NCI-H2029 treated with DMSO at 0.1 percent for 48 hours (cell line): ENCODE data around the gene KRCC1.

Experiments
- DNase-seq: peaks from one replicate; lab custom pipeline; 2025; lab: John Stamatoyannopoulos, UW

KRCC1 gene

GRCh38 chr2:88055371-88056128, at the start of gene KRCC1:
Gene KRCC1, minus strand, starts transcription at chr2:88055783. Its CDS starts 27,220 bp downstream, at chr2:88028563.
- peak; percentile 52 for DNase-seq

- no peak for DNase-seq
These were observed 44.9 kb upstream of the KRCC1 start for GRCh38 chr2:88100489-88100858.

GRCh38 chr2:88099798-88100488, 44.4 kb upstream of the KRCC1 start:
- no peak for DNase-seq

- no peak for DNase-seq
These were observed 42.9 kb upstream of the KRCC1 start for GRCh38 chr2:88098558-88098900.

DNA sequence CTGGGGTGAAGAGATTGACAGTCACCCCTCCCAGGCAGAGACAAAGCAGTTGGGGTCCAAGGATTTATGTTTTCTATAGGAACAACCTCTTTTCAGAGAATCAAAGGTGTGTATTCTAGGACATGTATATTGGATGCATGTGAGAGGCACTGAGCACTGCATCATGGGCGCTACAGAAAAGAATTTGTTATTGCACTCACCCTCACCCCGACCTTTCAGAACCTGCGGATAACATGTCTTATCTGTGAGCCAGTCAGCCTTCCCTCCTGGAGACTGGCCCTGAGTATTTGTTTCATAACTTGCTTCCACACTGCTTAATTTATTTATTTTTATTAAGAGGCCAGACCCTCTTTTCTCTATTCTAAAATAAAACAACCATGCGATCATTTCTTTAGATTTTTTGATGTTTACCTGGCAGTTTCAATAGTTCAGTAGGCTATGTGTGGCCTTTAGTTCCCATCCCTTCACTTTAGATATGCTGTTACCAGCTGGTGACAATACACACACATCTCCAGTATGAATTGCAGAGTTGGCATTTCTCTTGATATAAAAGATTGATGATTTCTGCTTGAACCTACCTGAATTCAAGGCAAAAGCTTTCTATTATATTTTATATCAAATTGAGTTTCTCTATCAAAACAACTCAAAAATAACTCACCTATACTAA, 42.4 kb upstream of the KRCC1 start:
- no peak for DNase-seq

- DNase-seq, result no peak
These were observed 41.6 kb upstream of the KRCC1 start for GRCh38 chr2:88097192-88097591.

DNA sequence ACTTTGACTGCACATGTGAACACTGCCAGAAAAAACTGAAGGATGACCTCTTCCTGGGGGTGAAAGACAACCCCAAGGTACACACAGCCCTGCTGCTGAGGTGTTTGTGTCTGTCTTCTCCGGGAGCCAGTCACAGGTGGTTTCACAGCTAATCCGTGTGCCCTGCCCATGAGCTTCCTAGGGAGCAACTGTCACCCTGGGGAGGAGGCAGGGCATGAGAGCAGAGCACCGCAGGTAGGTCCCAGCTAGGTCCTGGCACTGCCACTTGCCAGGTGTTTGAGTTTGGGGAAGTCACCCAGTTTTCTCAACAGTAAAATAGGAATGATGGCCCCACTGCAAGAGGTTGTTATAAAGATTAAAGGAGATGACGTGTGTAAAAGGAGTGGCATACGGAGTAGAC, 41.1 kb upstream of the KRCC1 start:
- DNase-seq, result no peak

DNA sequence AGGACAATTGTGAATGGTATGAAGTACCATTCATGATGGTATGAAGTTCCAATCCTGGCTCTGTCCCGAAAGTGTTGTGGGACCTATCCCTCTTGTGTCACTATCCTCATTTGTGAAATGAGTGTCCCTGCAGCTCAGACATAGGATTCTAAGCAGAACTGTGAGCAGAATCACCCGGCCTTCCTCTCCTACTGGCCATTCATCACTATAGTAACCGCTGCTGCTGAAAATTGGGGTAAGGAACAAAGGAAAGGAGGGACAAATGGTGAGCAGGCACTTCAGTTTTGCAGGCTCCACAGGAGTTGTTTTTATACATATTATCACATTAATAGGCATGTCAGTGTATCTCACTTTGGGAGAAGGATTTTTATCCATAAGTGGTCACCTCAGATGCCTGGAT, 39.4 kb upstream of the KRCC1 start:
- DNase-seq, result no peak

DNA sequence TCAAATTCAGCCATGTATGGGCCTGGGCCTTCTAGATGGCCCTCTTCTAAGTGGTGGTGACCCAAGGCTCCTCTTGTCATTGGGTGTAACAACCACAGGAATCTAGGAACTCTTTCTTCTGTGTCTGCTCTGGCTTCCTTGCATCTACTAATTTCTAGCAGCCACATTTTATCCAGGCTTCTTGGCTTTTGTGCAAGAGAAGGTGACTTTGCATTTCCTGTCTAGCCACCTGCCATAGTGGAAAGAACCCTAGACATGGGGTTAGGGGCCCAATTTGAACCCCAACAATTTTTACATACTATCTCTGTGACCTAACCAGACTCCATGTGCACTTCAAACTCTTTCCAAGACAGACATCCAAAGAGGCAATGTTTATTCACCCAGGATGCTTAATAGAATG, 37.2 kb upstream of the KRCC1 start:
- no peak for DNase-seq

DNA sequence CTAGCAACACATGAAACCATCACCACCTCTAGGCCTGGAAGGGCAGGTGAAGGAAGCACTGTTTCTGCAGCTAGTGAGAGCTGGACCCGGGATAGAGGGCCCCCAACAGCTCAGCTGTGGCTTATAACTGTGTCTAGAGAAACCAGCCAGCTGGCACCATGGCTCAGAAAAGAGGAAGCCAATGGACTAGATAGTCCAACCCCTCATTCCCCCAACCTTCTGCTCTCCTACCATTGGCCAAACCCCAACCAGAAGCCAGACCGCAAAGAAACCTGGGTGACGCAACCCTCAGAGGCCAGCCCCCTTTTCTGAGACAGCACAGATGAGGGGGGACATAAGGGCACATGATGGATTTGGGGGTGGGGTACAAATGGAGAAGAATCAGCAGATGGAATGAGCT, 36.4 kb upstream of the KRCC1 start:
- DNase-seq, result no peak

DNA sequence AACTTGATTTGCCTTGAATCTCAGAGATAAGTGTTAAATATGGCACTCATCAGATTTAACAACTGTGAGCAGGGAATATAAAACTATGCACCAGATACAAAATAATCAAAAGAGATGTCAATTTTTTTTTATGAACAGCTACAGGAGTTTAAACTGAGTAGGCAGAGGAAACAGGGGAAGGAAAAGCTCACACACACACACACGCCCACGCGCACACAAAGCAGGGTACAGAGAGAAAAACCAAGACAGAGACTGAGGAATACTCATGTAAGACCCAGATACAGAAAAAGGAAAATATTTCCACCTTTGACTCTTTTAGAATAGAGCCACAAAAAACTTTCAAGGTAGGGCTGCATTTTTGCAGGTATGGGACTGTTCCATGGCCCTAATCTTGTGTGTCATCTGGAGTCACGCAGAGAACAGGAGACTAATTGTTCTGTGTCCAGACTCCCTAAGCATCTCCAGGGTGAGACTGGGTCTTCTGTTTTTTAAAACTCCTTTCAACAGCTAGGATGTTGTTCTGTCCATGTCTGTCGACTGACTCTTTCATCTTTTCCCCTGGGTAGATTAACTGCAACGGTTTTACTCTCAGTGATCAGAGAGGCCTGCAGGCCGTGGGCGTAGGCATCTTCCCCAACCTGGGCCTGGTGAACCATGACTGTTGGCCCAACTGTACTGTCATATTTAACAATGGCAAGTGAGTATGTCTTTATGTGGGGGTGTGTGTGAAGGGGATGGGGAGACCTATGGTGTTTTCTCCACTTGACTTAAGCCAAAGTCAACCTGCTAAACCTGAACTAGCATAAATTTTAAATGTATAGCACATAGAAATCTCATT, 35.1 kb upstream of the KRCC1 start:
- DNase-seq, result no peak

- DNase-seq, result no peak
These were observed 33.4 kb upstream of the KRCC1 start for GRCh38 chr2:88088999-88089398.

- DNase-seq, result no peak
These were observed 32.2 kb upstream of the KRCC1 start for GRCh38 chr2:88087763-88088162.

GRCh38 chr2:88087073-88087472, 31.5 kb upstream of the KRCC1 start:
- no peak for DNase-seq

- DNase-seq, result no peak
These were observed 30.8 kb upstream of the KRCC1 start for GRCh38 chr2:88086401-88086800.

DNA sequence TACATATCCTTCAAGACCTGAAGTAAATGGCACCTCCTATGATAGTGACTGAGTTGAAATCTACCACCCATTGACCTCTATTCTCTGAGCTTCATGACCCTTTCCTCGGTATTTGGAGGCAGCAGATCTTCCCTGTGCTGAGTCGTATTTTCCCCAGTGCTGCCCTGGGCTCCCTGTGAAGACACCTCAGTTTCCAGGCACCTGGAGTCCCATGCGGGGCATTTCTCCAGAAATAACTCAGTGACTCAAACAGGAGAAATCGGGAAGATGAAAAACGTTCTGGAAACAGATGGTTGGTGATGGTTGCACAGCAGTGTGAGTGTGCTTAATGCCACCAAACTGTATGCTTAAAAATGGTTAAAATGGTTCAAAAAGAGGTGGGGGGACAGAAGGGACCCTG, 30.0 kb upstream of the KRCC1 start:
- no peak for DNase-seq

- DNase-seq, result no peak
These were observed 29.5 kb upstream of the KRCC1 start for GRCh38 chr2:88085099-88085498.

DNA sequence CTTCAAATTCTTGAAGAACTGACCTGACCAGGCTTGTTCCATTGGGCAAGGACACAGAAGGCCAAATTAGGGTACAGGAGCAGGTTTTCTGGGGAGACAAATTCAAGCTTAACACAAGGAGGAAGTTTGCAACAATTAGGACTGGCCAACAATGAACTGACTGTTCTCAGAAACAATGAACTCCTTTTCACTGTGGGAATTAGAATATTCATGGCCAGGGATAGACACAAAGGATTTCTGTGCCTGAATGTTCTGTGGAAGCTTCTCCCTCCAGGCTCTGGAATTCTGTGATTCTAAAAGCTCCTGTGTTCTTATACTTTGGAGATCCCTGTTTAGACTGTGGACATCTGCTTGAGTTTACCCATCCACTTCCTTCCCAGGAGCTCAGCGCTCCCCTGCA, 27.2 kb upstream of the KRCC1 start:
- no peak for DNase-seq

DNA sequence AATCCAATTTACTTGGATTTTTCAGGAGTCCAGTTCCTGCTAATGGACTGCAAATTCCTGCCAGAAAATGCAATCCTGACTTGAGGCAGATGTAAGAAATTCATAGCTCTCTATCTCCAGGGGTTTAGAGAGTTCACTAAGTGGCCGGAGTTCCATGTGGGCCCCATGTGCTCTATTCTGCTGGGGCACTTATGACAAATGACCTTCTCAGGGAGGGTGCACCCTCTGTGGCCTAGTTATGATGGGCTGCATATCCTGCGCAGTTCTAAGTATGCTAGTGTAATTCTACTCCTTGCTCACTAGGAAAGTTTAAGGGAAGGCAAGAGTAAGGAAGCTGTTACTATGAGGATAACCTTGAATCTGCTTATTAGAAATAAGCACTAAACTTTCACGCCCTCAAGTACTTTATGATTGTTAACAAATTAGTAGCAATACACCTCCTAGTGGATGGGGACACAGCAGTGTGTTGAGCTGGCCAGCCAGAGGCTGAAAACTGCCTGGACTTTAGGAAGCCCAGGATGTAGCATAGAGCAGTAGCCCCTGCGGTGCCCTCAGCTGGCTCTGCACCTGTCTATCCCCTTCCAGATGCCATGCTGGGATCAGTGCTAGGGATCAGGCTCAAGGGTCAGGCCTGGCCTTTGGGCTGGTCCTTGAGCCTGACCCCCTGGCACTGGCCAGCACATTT, 26.5 kb upstream of the KRCC1 start:
- no peak for DNase-seq

- no peak for DNase-seq
These were observed 25.0 kb upstream of the KRCC1 start for GRCh38 chr2:88080545-88080944.

- no peak for DNase-seq
These were observed 23.1 kb upstream of the KRCC1 start for GRCh38 chr2:88078643-88079172.

DNA sequence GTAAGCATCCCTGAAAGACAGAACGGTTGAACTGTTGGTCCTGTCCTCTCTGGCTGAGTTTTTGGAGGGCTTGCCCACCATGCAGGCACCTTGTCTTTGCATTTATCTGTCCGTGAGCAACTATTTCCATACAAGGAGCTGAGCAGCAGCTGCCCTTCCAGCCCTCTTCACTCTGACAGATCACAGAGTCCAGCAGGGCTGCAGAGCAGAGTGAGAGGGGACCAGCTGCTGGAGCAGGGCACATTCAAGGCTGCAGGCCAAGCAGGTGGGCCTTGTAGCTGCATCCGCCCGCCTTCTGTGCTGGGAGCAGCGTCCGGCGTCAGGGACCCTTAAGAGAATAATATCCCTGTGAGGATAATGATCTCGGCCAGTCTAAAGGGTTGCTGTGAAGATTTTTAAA, 21.5 kb upstream of the KRCC1 start:
- DNase-seq, result no peak
